ENCODE results near the gene TOE1. TPM values are rescaled to one million over a fixed set of nuclear protein-coding genes. Genes with fewer than 3 reads are reported as not detected.

The TOE1 gene
- total RNA-seq, 1 donor from 2014 or later, result 6.1 TPM

GRCh38 chr1:45325851-45326506, 14.0 kb upstream of the TOE1 start:
- peaks cover 9% of the 10 kb centered on the region for H3K36me3 Mint-ChIP-seq
- Histone ChIP-seq H3K9me3 (ENCODE audit: low read depth) (no peaks in the 10 kb centered on the region), H3K79me2 (ENCODE audit: low read depth) (no peaks in the 10 kb centered on the region), H2AFZ (replicated peaks) (no peak overlapping the region), H3K4me1 (peaks cover 28% of the 10 kb centered on the region), H3K27ac (no peak overlapping the region), H4K20me1 (ENCODE audit: low read depth) (no peaks in the 10 kb centered on the region), H3F3A (ENCODE audit: low read depth) (peaks cover 34% of the 10 kb centered on the region), H3K4me3 (no peak overlapping the region), H3K4me2 (peak overlapping the region; percentile 50), H3K27me3 (no peaks in the 10 kb centered on the region), H3K9ac (no peak overlapping the region), H3K36me3 (no peaks in the 10 kb centered on the region)
- peaks cover 38% of the 10 kb centered on the region for H3K4me1 Mint-ChIP-seq
- no peaks in the 10 kb centered on the region for H3K9me3 Mint-ChIP-seq
- peak overlapping the region; percentile 76 for H3K4me3 Mint-ChIP-seq
- no peak for DNase-seq (ENCODE audit: low spot score)
- TF ChIP-seq CTCF (IDR thresholded peaks at IDR 0.05), result no peak
- peaks cover 8% of the 10 kb centered on the region for H3K27me3 Mint-ChIP-seq (ENCODE audit: insufficient read depth, low read depth)
- H3K27ac Mint-ChIP-seq, result peak overlapping the region; percentile 81

- no peak within 1 kb of the TSS for H3K4me3 ChIP-seq
- H4K20me1 ChIP-seq (ENCODE audit: low read depth), result no peaks in the 10 kb centered on the region
Observed at GRCh38 chr1:45326627-45327623, 13.0 kb upstream of the TOE1 start, which contains the start of gene HPDL. Gene HPDL (plus strand): TSS chr1:45326895. CDS start chr1:45327149, 254 bp downstream.

More at GRCh38 chr1:45326627-45327623, 13.0 kb upstream of the TOE1 start, which contains the start of gene HPDL:
- peaks cover 34% of the 10 kb centered on the region for H3F3A ChIP-seq (ENCODE audit: low read depth)
- TF ChIP-seq EZH2 (IDR thresholded peaks at IDR 0.05), result no peak
- no peak for TF ChIP-seq EZH2phosphoT487 (IDR thresholded peaks at IDR 0.05)
- no peak for TF ChIP-seq CTCF (IDR thresholded peaks at IDR 0.05)
- H3K27ac Mint-ChIP-seq, result peak within 1 kb of the TSS; percentile 81
- no peak within 1 kb of the TSS for H3K9ac ChIP-seq
- peak; percentile 77 for DNase-seq (ENCODE audit: low spot score)
- H3K4me3 Mint-ChIP-seq, result peak within 1 kb of the TSS; percentile 76
- peak within 1 kb of the TSS; percentile 50 for H3K4me2 ChIP-seq
- no peaks in the 10 kb centered on the region for H3K79me2 ChIP-seq (ENCODE audit: low read depth)
- H3K4me1 ChIP-seq, result peaks cover 19% of the 10 kb centered on the region
- H2AFZ ChIP-seq (replicated peaks), result no peak within 1 kb of the TSS
- no peaks in the 10 kb centered on the region for H3K27me3 ChIP-seq
- H3K27ac ChIP-seq, result peak within 1 kb of the TSS; percentile 34
- no peaks in the 10 kb centered on the region for H3K36me3 ChIP-seq
- H3K36me3 Mint-ChIP-seq, result peaks cover 9% of the 10 kb centered on the region
- H3K4me1 Mint-ChIP-seq, result peaks cover 34% of the 10 kb centered on the region
- H3K27me3 Mint-ChIP-seq (ENCODE audit: insufficient read depth, low read depth), result peaks cover 8% of the 10 kb centered on the region
- H3K9me3 ChIP-seq (ENCODE audit: low read depth), result no peaks in the 10 kb centered on the region
- no peaks in the 10 kb centered on the region for H3K9me3 Mint-ChIP-seq

All from neural progenitor cell (in vitro differentiated cells).